ENCODE measurements around the gene DIRAS1. TPM values are rescaled to one million over a fixed set of nuclear protein-coding genes. Genes with fewer than 3 reads are reported as not detected.

Gene DIRAS1
- total RNA-seq, 1 experiment from 2014 or later = 7.8 TPM

DNA sequence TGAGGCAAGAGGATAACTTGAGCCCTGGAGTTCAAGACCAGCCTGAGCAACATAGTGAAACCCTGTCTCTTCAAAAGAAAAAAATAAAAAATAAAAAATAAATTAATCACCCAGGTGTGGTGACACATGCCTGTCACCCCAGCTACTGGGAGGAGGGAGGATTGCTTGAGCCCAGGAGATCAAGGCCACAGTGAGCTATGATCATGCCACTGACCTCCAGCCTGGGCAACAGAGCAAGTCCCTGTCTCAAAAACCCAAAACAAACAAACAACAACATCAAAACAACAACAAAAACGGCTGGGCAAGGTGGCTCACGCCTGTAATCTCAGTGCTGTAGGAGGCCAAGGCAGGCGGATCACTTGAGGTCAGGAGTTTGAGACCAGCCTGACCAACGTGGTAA lies 22.9 kb upstream of the DIRAS1 start:
- no peak overlapping the region for H4K5ac ChIP-seq (ENCODE audit: insufficient read length, low read depth, low read length)
- no peaks in the 10 kb centered on the region for H3K9me3 Mint-ChIP-seq
- H2BK5ac ChIP-seq (ENCODE audit: insufficient read length, low read length) = no peak overlapping the region
- H2BK15ac ChIP-seq (ENCODE audit: low read depth, low read length) = no peak overlapping the region
- no peak overlapping the region for H3K9ac ChIP-seq (ENCODE audit: extremely low read depth, insufficient read length, low read length)
- peaks cover 3% of the 10 kb centered on the region in 2 experiments for H3K4me1 Mint-ChIP-seq
- no peak overlapping the region for H2BK120ac ChIP-seq (ENCODE audit: low read depth, low read length, poor library complexity, severe bottlenecking)
- H3K27me3 ChIP-seq (ENCODE audit: insufficient read depth, low read length) = no peaks in the 10 kb centered on the region; the same call in 1 of the 2 replicates
- H3K27ac ChIP-seq (ENCODE audit: insufficient read length, low read depth, low read length) = no peak overlapping the region
- no peak overlapping the region for H3K4me2 ChIP-seq (ENCODE audit: insufficient read depth, insufficient read length, low read length)
- no peaks in the 10 kb centered on the region for H4K20me1 ChIP-seq (ENCODE audit: control insufficient read depth, insufficient read depth, insufficient read length)
- peaks cover 4% of the 10 kb centered on the region for H3K23me2 ChIP-seq (ENCODE audit: insufficient read length, low read depth, low read length, poor library complexity, severe bottlenecking)
- no peak for DNase-seq
- no peaks in the 10 kb centered on the region for H3K4me1 ChIP-seq (ENCODE audit: insufficient read depth, low read length)
- no peak overlapping the region for H3K27ac Mint-ChIP-seq
- no peak overlapping the region for H3K18ac ChIP-seq (ENCODE audit: insufficient read length, low read depth, low read length)
- no peak overlapping the region for H4K91ac ChIP-seq (ENCODE audit: insufficient read length, low read depth, low read length)
- no peak overlapping the region for H3K4me3 Mint-ChIP-seq
- no peak overlapping the region for H3K4ac ChIP-seq (ENCODE audit: low read depth, low read length)
- H3K14ac ChIP-seq (ENCODE audit: insufficient read depth, low read length) = no peak overlapping the region
- no peaks in the 10 kb centered on the region for H3K79me1 ChIP-seq (ENCODE audit: insufficient read depth, low read depth, low read length, poor library complexity, severe bottlenecking)
- no peak overlapping the region for H2AFZ ChIP-seq (ENCODE audit: low read length)
- no peaks in the 10 kb centered on the region for H3K36me3 Mint-ChIP-seq (ENCODE audit: insufficient read depth in 1 of 3, low read depth in 3 of 3)
- no peak overlapping the region for H3K56ac ChIP-seq (ENCODE audit: insufficient read length, low read depth, low read length)
- no CpG with 5 or more reads among the region's 4 CpGs for WGBS (ENCODE audit: extremely low coverage, insufficient read length, low lambda C conversion rate)
- H3K23ac ChIP-seq (ENCODE audit: insufficient read length, low read depth, low read length) = no peak overlapping the region
- H2BK20ac ChIP-seq (ENCODE audit: low read depth, low read length, poor library complexity, severe bottlenecking) = no peak overlapping the region
- no peak overlapping the region for H2AK5ac ChIP-seq (ENCODE audit: insufficient read length, low read length)
- H3T11ph ChIP-seq (ENCODE audit: low read length) = no peak overlapping the region
- no peak overlapping the region for H2BK12ac ChIP-seq (ENCODE audit: insufficient read length, low read depth, low read length)
- H3K9me3 ChIP-seq (ENCODE audit: control insufficient read depth, low read depth, low read length) = no peaks in the 10 kb centered on the region
- H3K27me3 Mint-ChIP-seq (ENCODE audit: low read depth) = peaks cover 53% of the 10 kb centered on the region
- H3K79me2 ChIP-seq (ENCODE audit: insufficient read depth, low read length) = no peaks in the 10 kb centered on the region
- TF ChIP-seq, protein P1, sequence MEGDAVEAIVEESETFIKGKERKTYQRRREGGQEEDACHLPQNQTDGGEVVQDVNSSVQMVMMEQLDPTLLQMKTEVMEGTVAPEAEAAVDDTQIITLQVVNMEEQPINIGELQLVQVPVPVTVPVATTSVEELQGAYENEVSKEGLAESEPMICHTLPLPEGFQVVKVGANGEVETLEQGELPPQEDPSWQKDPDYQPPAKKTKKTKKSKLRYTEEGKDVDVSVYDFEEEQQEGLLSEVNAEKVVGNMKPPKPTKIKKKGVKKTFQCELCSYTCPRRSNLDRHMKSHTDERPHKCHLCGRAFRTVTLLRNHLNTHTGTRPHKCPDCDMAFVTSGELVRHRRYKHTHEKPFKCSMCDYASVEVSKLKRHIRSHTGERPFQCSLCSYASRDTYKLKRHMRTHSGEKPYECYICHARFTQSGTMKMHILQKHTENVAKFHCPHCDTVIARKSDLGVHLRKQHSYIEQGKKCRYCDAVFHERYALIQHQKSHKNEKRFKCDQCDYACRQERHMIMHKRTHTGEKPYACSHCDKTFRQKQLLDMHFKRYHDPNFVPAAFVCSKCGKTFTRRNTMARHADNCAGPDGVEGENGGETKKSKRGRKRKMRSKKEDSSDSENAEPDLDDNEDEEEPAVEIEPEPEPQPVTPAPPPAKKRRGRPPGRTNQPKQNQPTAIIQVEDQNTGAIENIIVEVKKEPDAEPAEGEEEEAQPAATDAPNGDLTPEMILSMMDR (conservative IDR thresholded peaks at IDR 0.05) = no peak
- no peak overlapping the region for H4K8ac ChIP-seq (replicated peaks; ENCODE audit: insufficient read length, low read depth, low read length)

Measured in H9 (cell line).